HG02623 (cell line): ENCODE measurements around the gene LILRA5.
"Not testable (repeated sequence)": the region's sequence is repeated elsewhere in the genome, so short reads cannot be mapped to it uniquely, and the experiment has no call there.

Source experiments
- ATAC-seq: cut with Tn5 transposase; IDR thresholded peaks from one replicate; pipeline ENCODE4 v1.9.1; 2021; ENCODE audit warnings: moderate library complexity; ENCODE audit not compliant: unreplicated experiment

The LILRA5 gene

GRCh38 chr19:54335164-54335563 lies 22.2 kb upstream of the LILRA5 start:
- ATAC-seq = no peak

- ATAC-seq = no peak
These were observed 20.8 kb upstream of the LILRA5 start for GRCh38 chr19:54333586-54334298.

GRCh38 chr19:54332149-54332548 lies 19.2 kb upstream of the LILRA5 start:
- ATAC-seq = no peak

GRCh38 chr19:54331626-54332025 lies 18.7 kb upstream of the LILRA5 start:
- no peak for ATAC-seq

- ATAC-seq = no peak
These were observed 16.7 kb upstream of the LILRA5 start for GRCh38 chr19:54329476-54330165.

GRCh38 chr19:54328781-54329180 lies 15.8 kb upstream of the LILRA5 start:
- not testable (repeated sequence) for ATAC-seq

- ATAC-seq = no peak
These were observed 12.7 kb upstream of the LILRA5 start for GRCh38 chr19:54325631-54326030.

- ATAC-seq = no peak
These were observed 12.2 kb upstream of the LILRA5 start for GRCh38 chr19:54325194-54325621.

GRCh38 chr19:54324071-54324470 lies 11.1 kb upstream of the LILRA5 start:
- ATAC-seq = no peak

- ATAC-seq = not testable (repeated sequence)
These were observed 10.0 kb upstream of the LILRA5 start for GRCh38 chr19:54322934-54323333.

- ATAC-seq = not testable (repeated sequence)
These were observed 9.3 kb upstream of the LILRA5 start for GRCh38 chr19:54322295-54322694.

GRCh38 chr19:54319892-54320670 lies 7.1 kb upstream of the LILRA5 start:
- no peak for ATAC-seq

GRCh38 chr19:54319049-54319448 lies 6.1 kb upstream of the LILRA5 start:
- ATAC-seq = no peak

- no peak for ATAC-seq
These were observed 4.9 kb upstream of the LILRA5 start for GRCh38 chr19:54317965-54318240.

- no peak for ATAC-seq
These were observed 4.4 kb upstream of the LILRA5 start for GRCh38 chr19:54317108-54317964.

- ATAC-seq = no peak
These were observed 3.8 kb upstream of the LILRA5 start for GRCh38 chr19:54316746-54317107.

GRCh38 chr19:54315956-54316355 lies 3.0 kb upstream of the LILRA5 start:
- ATAC-seq = no peak

- no peak for ATAC-seq
These were observed 955 bp downstream of the LILRA5 start for GRCh38 chr19:54312011-54312410.

- ATAC-seq = no peak
These were observed 1.5 kb downstream of the LILRA5 start for GRCh38 chr19:54311486-54311885.

GRCh38 chr19:54310543-54310942 lies 2.4 kb downstream of the LILRA5 start:
- no peak for ATAC-seq

GRCh38 chr19:54309811-54310210 lies 3.2 kb downstream of the LILRA5 start:
- ATAC-seq = no peak
